ENCODE measurements around the gene FBXO36.

DNA sequence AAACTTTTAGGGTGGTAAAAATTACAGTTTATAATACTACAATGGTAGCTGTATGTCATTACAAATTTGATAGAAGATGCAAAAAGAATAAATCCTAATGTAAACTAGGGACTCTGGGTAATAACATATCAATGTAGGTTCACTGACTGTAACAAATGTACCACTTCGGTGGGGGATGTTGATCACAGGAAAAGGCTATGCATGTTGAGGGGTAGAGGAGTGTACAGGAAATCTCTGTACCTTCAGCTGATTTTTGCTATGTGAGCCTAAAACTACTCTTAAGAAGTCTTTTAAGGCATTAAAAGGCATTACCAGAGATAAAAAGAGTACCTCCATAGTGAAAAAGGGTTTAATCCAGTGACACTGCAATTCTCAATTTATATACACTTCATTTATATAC is 25.4 kb upstream of the FBXO36 start:
- TF ChIP-seq POLR2AphosphoS5 (IDR thresholded peaks at IDR 0.05; ENCODE audit: low read depth, low read length) (no peak), POLR2A (IDR thresholded peaks at IDR 0.05; ENCODE audit: low read depth, low read length) (no peak), POU2F2 (IDR thresholded peaks at IDR 0.05; ENCODE audit: low read depth, low read length) (no peak), TAF1 (IDR thresholded peaks at IDR 0.05; ENCODE audit: low read depth, low read length) (no peak), SPI1 (IDR thresholded peaks at IDR 0.05; ENCODE audit: low read depth, low read length) (no peak)
